Transverse colon (tissue), 3 donors: ENCODE measurements around the gene BTRC.

Experiments used
- CTCF ChIP-seq, 5 experiments: fragments of 200-600 bp in 3 of 5; fragments of 450-650 bp in 2 of 5; sonication (generic) in 3 of 5; IDR thresholded peaks; 1 replicate in 2 of 5; 2 replicates in 3 of 5; pipeline ENCODE4 v1.5.1; 2016 to 2017; ENCODE audit warnings: antibody characterized with exemption in 5 of 5, inconsistent platforms in 3 of 5, mild to moderate bottlenecking in 2 of 5, moderate library complexity in 1 of 5
- EP300 ChIP-seq: sonication (generic); formaldehyde crosslinking; IDR thresholded peaks from one replicate; pipeline ENCODE4 v1.6.1; 2017; ENCODE audit warnings: antibody characterized with exemption, low read depth
- POLR2A ChIP-seq: fragments of 450-650 bp; IDR thresholded peaks from one replicate; pipeline ENCODE4 v1.6.1; 2016; ENCODE audit warnings: antibody characterized with exemption, mild to moderate bottlenecking, moderate library complexity

GRCh38 chr10:101453318-101453717, 99.4 kb downstream of the BTRC start:
- TF ChIP-seq CTCF (IDR thresholded peaks at IDR 0.05) (no peak), EP300 (no peak), POLR2A (no peak)
